Kidney (tissue), 14 donors: ENCODE data around the gene NR2F1. TPM values are rescaled to one million over a fixed set of nuclear protein-coding genes. Genes with fewer than 3 reads are reported as not detected.

Experiments used
- DNase-seq, 5 donors: peaks; one replicate each; pipeline ENCODE4 v3.0.0-alpha.2; 2013 to 2020
- FAIRE-seq: peaks from 2 replicates; lab custom pipeline; 2012; peaks lifted over from hg19 to GRCh38; lab: Jason Lieb, UNC
- H3K27ac ChIP-seq, 2 donors: one replicate each; pipeline ENCODE4 v1.7.0; 2013; ENCODE audit warnings: low read depth in 2 of 2, low read length in 2 of 2, inconsistent platforms in 1 of 2
- H3K27me3 ChIP-seq: one replicate; pipeline ENCODE4 v1.7.1; 2013; ENCODE audit warnings: low read length, inconsistent platforms; ENCODE audit not compliant: control insufficient read depth, insufficient read depth
- H3K36me3 ChIP-seq, 3 donors: one replicate each; pipeline versions ENCODE4 v1.7.0 to v1.7.1; 2013; ENCODE audit warnings: low read length in 3 of 3, control low read depth in 1 of 3, inconsistent platforms in 1 of 3; ENCODE audit not compliant: insufficient read depth in 3 of 3, control insufficient read depth in 2 of 3
- H3K4me1 ChIP-seq, 3 donors: one replicate each; pipeline versions ENCODE4 v1.7.0 to v1.7.1; 2013; ENCODE audit warnings: low read length in 3 of 3, inconsistent platforms in 1 of 3, low read depth in 1 of 3; ENCODE audit not compliant: control insufficient read depth in 2 of 3, insufficient read depth in 2 of 3
- H3K4me3 ChIP-seq, 3 donors: one replicate each; pipeline versions ENCODE4 v1.7.0 to v1.8.1; 2013; ENCODE audit warnings: low read length in 3 of 3, control low read depth in 1 of 3, inconsistent platforms in 1 of 3
- H3K9ac ChIP-seq, 3 donors: one replicate each; pipeline versions ENCODE4 v1.7.0 to v1.7.1; 2013; ENCODE audit warnings: low read length in 3 of 3, control low read depth in 1 of 3, inconsistent platforms in 1 of 3
- H3K9me3 ChIP-seq, 3 donors: one replicate each; pipeline versions ENCODE4 v1.7.0 to v1.7.1; 2013; ENCODE audit warnings: low read length in 3 of 3, control low read depth in 1 of 3, inconsistent platforms in 1 of 3; ENCODE audit not compliant: control insufficient read depth in 2 of 3, insufficient read depth in 1 of 3
- intact Hi-C: fragments of 100-400 bp; cut with DNase I; formaldehyde crosslinking; loops from one replicate; pipeline ENCODE4 v1.11.1; 2022
- polyA plus RNA-seq: library from polyadenylated mRNA; stranded (reverse); fragments of 350-450 nt; fragmentation: Illumina TruSeq; extraction: RNeasy Lipid Tissue Mini Kit (QIAGEN cat#74804); gene quantifications from one replicate; pipeline ENCODE4 v1.2.3, GENCODE V29; 2014; ENCODE audit warnings: low read depth, low replicate concordance; ENCODE audit not compliant: insufficient read depth
- total RNA-seq: library from RNA; stranded (reverse); fragmentation: NEBNext Ultra II Directional; extraction: Animal tissue kit (Norgen Biotek cat#: 25700); gene quantifications from one replicate; pipeline ENCODE4 v1.2.1, GENCODE V29; 2021
- TF ChIP-seq, protein P1 (sequence below): IDR thresholded peaks from 3 replicates; pipeline ENCODE4 v1.5.1; 2012; ENCODE audit warnings: mild to moderate bottlenecking, moderate library complexity, borderline replicate concordance; ENCODE audit not compliant: insufficient read depth; ENCODE audit errors: extremely low read depth
- donor health status: control.
- donor health status: control.
- donor health status: control.
- donor health status: control.
- donor health status: control.
- donor health status: DM: yes; HTN: yes; CAD: no.
- donor health status: Normal renal cell carcinoma (clear cell type).

Gene NR2F1
- total and polyA plus RNA-seq, 2 donors from 2014 or later = 22.8 to 49.5 TPM

DNA sequence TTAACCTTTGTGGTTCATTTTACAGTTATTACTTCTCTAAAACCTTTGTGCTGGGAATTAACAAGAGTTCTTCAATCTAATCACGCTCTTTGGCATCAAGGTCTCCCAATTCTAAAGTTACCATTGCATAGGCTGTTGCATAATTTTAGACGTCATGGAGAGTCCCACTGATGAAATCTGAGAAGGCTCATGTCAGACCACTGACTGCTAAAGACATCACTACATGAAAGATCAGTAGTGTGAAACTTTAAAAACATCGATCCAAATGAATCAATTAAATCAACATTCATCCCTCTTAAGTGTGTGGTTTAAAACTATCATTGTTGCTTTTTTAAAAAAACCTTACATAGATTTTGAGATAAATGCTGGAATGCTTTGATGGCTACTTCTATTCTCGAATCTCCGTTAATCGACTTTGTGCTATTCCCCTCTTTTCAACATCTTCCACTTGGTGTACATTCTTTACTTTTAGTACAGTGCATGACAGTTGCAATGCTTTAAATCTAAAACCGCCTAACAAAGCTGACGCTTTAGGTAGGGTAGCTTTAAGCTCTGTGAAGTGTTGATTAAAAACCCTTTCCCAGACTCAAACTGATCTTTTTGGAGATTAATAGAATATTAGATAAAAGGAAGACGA, 33.6 kb downstream of the NR2F1 start:
- Histone ChIP-seq H3K4me3 (no peak overlapping the region), H3K27ac (no peak overlapping the region), H3K36me3 (no peaks in the 10 kb centered on the region), H3K9me3 (no peaks in the 10 kb centered on the region), H3K4me1 (peaks cover 0 to 8% (median 5%) of the 10 kb centered on the region in 3 donors), H3K9ac (no peak overlapping the region), H3K27me3 (peaks cover 2% of the 10 kb centered on the region)
- TF ChIP-seq, protein P1, sequence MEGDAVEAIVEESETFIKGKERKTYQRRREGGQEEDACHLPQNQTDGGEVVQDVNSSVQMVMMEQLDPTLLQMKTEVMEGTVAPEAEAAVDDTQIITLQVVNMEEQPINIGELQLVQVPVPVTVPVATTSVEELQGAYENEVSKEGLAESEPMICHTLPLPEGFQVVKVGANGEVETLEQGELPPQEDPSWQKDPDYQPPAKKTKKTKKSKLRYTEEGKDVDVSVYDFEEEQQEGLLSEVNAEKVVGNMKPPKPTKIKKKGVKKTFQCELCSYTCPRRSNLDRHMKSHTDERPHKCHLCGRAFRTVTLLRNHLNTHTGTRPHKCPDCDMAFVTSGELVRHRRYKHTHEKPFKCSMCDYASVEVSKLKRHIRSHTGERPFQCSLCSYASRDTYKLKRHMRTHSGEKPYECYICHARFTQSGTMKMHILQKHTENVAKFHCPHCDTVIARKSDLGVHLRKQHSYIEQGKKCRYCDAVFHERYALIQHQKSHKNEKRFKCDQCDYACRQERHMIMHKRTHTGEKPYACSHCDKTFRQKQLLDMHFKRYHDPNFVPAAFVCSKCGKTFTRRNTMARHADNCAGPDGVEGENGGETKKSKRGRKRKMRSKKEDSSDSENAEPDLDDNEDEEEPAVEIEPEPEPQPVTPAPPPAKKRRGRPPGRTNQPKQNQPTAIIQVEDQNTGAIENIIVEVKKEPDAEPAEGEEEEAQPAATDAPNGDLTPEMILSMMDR = no peak
- DNase-seq (no peak), FAIRE-seq (no peak)
- intact Hi-C loops = no loop called here

DNA sequence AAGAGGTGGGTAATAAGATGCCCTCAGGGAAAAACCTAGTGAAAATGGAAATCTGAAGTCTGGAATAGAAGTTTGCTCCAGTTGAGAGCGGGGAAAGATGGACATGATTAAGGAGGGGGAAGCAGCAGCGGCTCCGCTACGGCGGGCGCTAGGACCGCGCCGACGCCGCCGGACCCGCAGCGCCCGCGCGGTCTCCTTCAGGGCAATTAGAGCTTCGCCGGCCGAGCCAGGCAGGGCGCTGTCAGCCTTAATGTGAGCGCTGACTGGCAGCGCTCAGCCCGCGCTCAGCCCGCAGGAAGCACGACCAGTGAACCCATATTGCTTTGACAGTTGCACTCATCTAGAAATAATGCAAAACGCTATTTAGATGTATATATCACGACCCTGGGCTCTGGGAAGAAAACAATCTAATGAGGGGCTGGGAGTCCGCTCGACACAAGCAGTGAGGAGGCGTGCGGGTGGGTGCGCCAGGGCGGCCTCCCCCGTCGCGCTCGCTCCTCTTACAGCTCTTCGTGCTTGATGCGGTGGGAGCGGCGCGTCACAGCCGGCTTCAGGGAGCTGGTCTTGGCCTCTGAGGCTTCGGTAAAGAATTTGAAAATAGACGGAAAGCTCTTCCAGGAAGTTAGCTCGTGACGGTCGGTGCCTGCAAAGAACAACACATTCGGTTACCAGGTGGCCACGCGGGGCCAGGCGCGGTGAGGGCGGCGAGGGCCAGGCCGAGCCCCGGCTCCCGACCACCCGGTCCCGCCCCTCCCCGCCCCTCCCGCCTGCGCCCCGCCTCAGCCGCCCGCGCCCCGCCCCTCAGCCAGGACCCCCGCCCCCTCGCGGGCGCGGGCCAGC, 37.7 kb downstream of the NR2F1 start:
- intact Hi-C loops = no loop called here
- Histone ChIP-seq H3K4me3 (peak overlapping the region; percentile 78 to 81 (median 79)), H3K9me3 (no peaks in the 10 kb centered on the region), H3K27ac (peak overlapping the region; percentile 73 to 83), H3K36me3 (no peaks in the 10 kb centered on the region), H3K4me1 (peaks cover 0 to 5% (median 0%) of the 10 kb centered on the region in 3 donors), H3K9ac (peak overlapping the region; percentile 43 to 58 (median 49)), H3K27me3 (no peaks in the 10 kb centered on the region)
- peak; percentile 85 to 91 (median 89) for DNase-seq
- FAIRE-seq = no peak
- TF ChIP-seq, protein P1 = peak; percentile 22

DNA sequence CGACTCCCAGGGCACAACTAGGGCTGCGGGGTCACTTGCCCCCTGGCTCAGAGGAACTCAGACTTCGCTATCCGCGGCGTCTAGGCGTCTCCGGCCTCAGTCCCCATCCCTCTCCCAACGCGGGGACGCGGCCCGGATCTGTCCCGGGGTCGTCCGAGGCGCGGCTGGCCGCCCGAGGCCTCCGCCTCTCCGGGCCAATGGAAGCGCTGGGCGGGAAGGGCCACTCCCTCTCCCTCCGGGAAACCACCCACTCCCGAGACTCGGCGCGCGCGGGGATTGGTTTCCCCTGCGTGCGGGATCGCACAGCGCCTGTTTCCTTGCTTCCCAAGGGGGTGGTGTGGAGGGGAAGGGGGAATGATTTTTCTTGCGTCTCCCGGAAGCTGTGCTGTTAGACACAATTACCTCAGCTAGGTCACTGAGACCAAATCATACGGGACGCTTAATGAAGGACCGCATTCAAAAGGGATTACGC, 38.3 kb downstream of the NR2F1 start:
- Histone ChIP-seq H3K4me3 (peak overlapping the region; percentile 52 to 81 (median 66)), H3K4me1 (peaks cover 0 to 5% (median 0%) of the 10 kb centered on the region in 3 donors), H3K36me3 (no peaks in the 10 kb centered on the region), H3K27me3 (no peaks in the 10 kb centered on the region), H3K27ac (peak overlapping the region; percentile 79 to 83), H3K9me3 (no peaks in the 10 kb centered on the region), H3K9ac (peak overlapping the region in 2 of 3 donors; percentile 24 to 41)
- intact Hi-C loops = no loop called here
- peak in 4 of 5 donors; percentile 88 to 95 (median 92) for DNase-seq
- no peak for FAIRE-seq
- TF ChIP-seq, protein P1 = no peak
